GM12878 (cell line): Measurements from ENCODE around the gene DIS3L. TPM values are rescaled to one million over a fixed set of nuclear protein-coding genes. Genes with fewer than 3 reads are reported as not detected.

Experiments
- ATAC-seq: fragments of 200-7000 bp; cut with Tn5 transposase; 3 replicates; pipeline ENCODE4 v1.9.1; 2020; ENCODE audit warnings: mild to moderate bottlenecking, moderate library complexity
- BruUV-seq: library from RNA; stranded (reverse); fragments of 400-500 nt; replicated peaks from 2 replicates; lab custom pipeline; 2021; lab: Mats Ljungman, UMichigan
- CTCF ChIA-PET: fragments of 300-600 bp; sonication (Branson Sonifier 250); formaldehyde crosslinking; extraction: SDS; loops from one replicate; lab custom pipeline; 2021; ENCODE audit warnings: inconsistent platforms; lab: Yijun Ruan, JAX
- POLR2A ChIA-PET: fragments of 350-600 bp; formaldehyde crosslinking; extraction: SDS; loops from one replicate; lab custom pipeline; 2021; ENCODE audit warnings: inconsistent platforms; lab: Charles Lee
- RAD21 ChIA-PET: fragments of 300-600 bp; sonication (Branson Sonifier 250); formaldehyde crosslinking; loops from one replicate; lab custom pipeline; 2023; ENCODE audit warnings: antibody characterized with exemption; ENCODE audit not compliant: unreplicated experiment; lab: Charles Lee
- SMC1A ChIA-PET: fragments of 300-600 bp; sonication (Branson Sonifier 250); formaldehyde crosslinking; loops from one replicate; lab custom pipeline; 2023; ENCODE audit not compliant: unreplicated experiment, uncharacterized antibody; lab: Charles Lee
- DNase-seq: peaks from one replicate; pipeline ENCODE4 v3.0.0-alpha.2; 2011; ENCODE audit warnings: low read depth, low spot score
- FAIRE-seq: peaks from 3 replicates; lab custom pipeline; 2011; peaks lifted over from hg19 to GRCh38; lab: Jason Lieb, UNC
- H2AFZ ChIP-seq: 2 replicates; pipeline ENCODE4 v1.6.0; 2011; ENCODE audit warnings: low read depth, low read length, control low read depth; ENCODE audit not compliant: control insufficient read depth
- H3K27ac ChIP-seq: 2 replicates; pipeline ENCODE4 v1.5.1; 2011; ENCODE audit warnings: control low read depth; ENCODE audit not compliant: control insufficient read depth, insufficient read depth
- H3K27me3 ChIP-seq, 2 experiments: replicated peaks in 1 of 2; 2 replicates each; pipeline versions ENCODE4 v1.6.0 to v1.6.1; 2011; ENCODE audit warnings: low read length in 1 of 2; ENCODE audit not compliant: control insufficient read depth in 2 of 2, insufficient read depth in 2 of 2
- H3K36me3 ChIP-seq, 2 experiments: 2 replicates each; pipeline ENCODE4 v1.5.1; 2011; ENCODE audit warnings: low read length in 1 of 2; ENCODE audit not compliant: control insufficient read depth in 2 of 2, insufficient read depth in 2 of 2
- H3K4me1 ChIP-seq: 2 replicates; pipeline ENCODE4 v1.6.1; 2011; ENCODE audit warnings: mild to moderate bottlenecking, low read length, moderate library complexity, mixed read lengths; ENCODE audit not compliant: control insufficient read depth, insufficient read depth
- H3K4me2 ChIP-seq: 2 replicates; pipeline ENCODE4 v1.6.0; 2011; ENCODE audit warnings: control low read depth; ENCODE audit not compliant: control insufficient read depth, insufficient read depth
- H3K4me3 ChIP-seq: fragments of 200-600 bp; sonication (generic); 2 replicates; pipeline ENCODE4 v1.5.1; 2016
- H3K79me2 ChIP-seq: 2 replicates; pipeline ENCODE4 v1.6.0; 2011; ENCODE audit warnings: low read length; ENCODE audit not compliant: control insufficient read depth, insufficient read depth
- H3K9ac ChIP-seq: 2 replicates; pipeline ENCODE4 v1.8.0; 2011; ENCODE audit warnings: low read length, control low read depth, mixed read lengths; ENCODE audit not compliant: control insufficient read depth, insufficient read depth
- H3K9me3 ChIP-seq: replicated peaks from 3 replicates; pipeline ENCODE4 v1.5.1; 2011; ENCODE audit warnings: mild to moderate bottlenecking, low read length; ENCODE audit not compliant: control insufficient read depth, insufficient read depth
- H4K20me1 ChIP-seq: 2 replicates; pipeline ENCODE4 v1.6.0; 2011; ENCODE audit not compliant: control insufficient read depth, insufficient read depth
- BCL3 ChIP-seq: IDR thresholded peaks from 2 replicates; pipeline ENCODE4 v1.6.1; 2011; ENCODE audit warnings: borderline replicate concordance, low read depth, mild to moderate bottlenecking, moderate library complexity, low read length; ENCODE audit not compliant: insufficient read depth, poor library complexity, severe bottlenecking
- EED ChIP-seq: sonication (generic); IDR thresholded peaks from 2 replicates; pipeline ENCODE4 v1.6.1; 2016; ENCODE audit warnings: antibody characterized with exemption, low read depth
- GABPA ChIP-seq: IDR thresholded peaks from 2 replicates; pipeline ENCODE4 v1.6.1; 2014; ENCODE audit warnings: antibody characterized with exemption, low read depth, mild to moderate bottlenecking, inconsistent platforms
- HDAC2 ChIP-seq: fragments of 200-600 bp; sonication (generic); IDR thresholded peaks from 2 replicates; pipeline ENCODE4 v1.6.1; 2017
- HDAC6 ChIP-seq: fragments of 200-600 bp; sonication (generic); IDR thresholded peaks from one replicate; pipeline ENCODE4 v1.8.0; 2017; ENCODE audit warnings: antibody characterized with exemption; ENCODE audit not compliant: unreplicated experiment
- MLLT1 ChIP-seq: fragments of 450-650 bp; IDR thresholded peaks from 2 replicates; pipeline ENCODE4 v1.6.1; 2016; ENCODE audit warnings: mild to moderate bottlenecking
- NFIC ChIP-seq: IDR thresholded peaks from 2 replicates; pipeline ENCODE4 v1.6.1; 2012; ENCODE audit warnings: low read depth, mild to moderate bottlenecking, inconsistent platforms, low read length, moderate library complexity
- NFXL1 ChIP-seq: fragments of 450-650 bp; IDR thresholded peaks from 2 replicates; pipeline ENCODE4 v1.6.1; 2017; ENCODE audit warnings: antibody characterized with exemption, mild to moderate bottlenecking, borderline replicate concordance
- NR2C1 ChIP-seq: fragments of 450-650 bp; IDR thresholded peaks from 2 replicates; pipeline ENCODE4 v1.6.1; 2017; ENCODE audit warnings: antibody characterized with exemption, mild to moderate bottlenecking, moderate library complexity
- PBX3 ChIP-seq: IDR thresholded peaks from 2 replicates; pipeline ENCODE4 v1.6.1; 2011; ENCODE audit warnings: mild to moderate bottlenecking, low read depth, low read length, moderate library complexity; ENCODE audit not compliant: insufficient replicate concordance
- POLR2A ChIP-seq: IDR thresholded peaks from 2 replicates; pipeline ENCODE4 v1.6.1; 2011; ENCODE audit warnings: low read depth, mild to moderate bottlenecking, low read length
- POLR2AphosphoS2 ChIP-seq: IDR thresholded peaks from 2 replicates; pipeline ENCODE4 v1.6.1; 2011; ENCODE audit warnings: low read depth, mild to moderate bottlenecking, low read length, improper control_type of control experiment, moderate library complexity
- RELB ChIP-seq: fragments of 450-650 bp; IDR thresholded peaks from 2 replicates; pipeline ENCODE4 v1.6.1; 2017; ENCODE audit warnings: low read depth, mild to moderate bottlenecking, moderate library complexity
- SIX5 ChIP-seq: IDR thresholded peaks from 2 replicates; pipeline ENCODE4 v1.6.1; 2011; ENCODE audit warnings: mild to moderate bottlenecking, low read depth, low read length, moderate library complexity; ENCODE audit not compliant: severe bottlenecking
- SREBF1 ChIP-seq: IDR thresholded peaks from 2 replicates; pipeline ENCODE4 v1.6.1; 2012; ENCODE audit warnings: mild to moderate bottlenecking, low read length
- STAT3 ChIP-seq: IDR thresholded peaks from 2 replicates; pipeline ENCODE4 v1.6.1; 2011; ENCODE audit warnings: low read depth, low read length, improper control_type of control experiment
- TCF12 ChIP-seq: IDR thresholded peaks from 2 replicates; pipeline ENCODE4 v1.6.1; 2011; ENCODE audit warnings: low read depth, mild to moderate bottlenecking, low read length
- WGBS: methylation state at CpG from one replicate; pipeline ENCODE4 v1.1.6; 2016; ENCODE audit warnings: low lambda C conversion rate; ENCODE audit not compliant: insufficient replicate concordance, insufficient coverage; ENCODE audit errors: missing lambda C conversion rate; 5-methylcytosine and 5-hydroxymethylcytosine counted together
- in situ Hi-C: fragments of 300-500 bp; cut with MboI; formaldehyde crosslinking; loops from 9 replicates; pipeline ENCODE4 v1.14.3; 2018; ENCODE audit warnings: mixed read lengths
- intact Hi-C: fragments of 100-400 bp; cut with micrococcal nuclease; formaldehyde crosslinking; loops from one replicate; pipeline ENCODE4 v1.14.2; 2022; ENCODE audit not compliant: unreplicated experiment
- polyA plus RNA-seq, 11 experiments: library from polyadenylated mRNA; depleted of rRNA in 4 of 11; unstranded in 6 of 11; stranded (reverse) in 5 of 11; fragments of >200 nt; fragmentation: Nextera tagmentation in 4 of 11; fragmentation: Illumina TruSeq in 1 of 11; extraction: Ambion mirVana in 4 of 11; extraction: Trizol in 1 of 11; gene quantifications; 1 replicate in 1 of 11; 2 replicates in 10 of 11; pipeline versions ENCODE4 v1.2.1 to v1.2.3, GENCODE V29; 2011 to 2016; ENCODE audit warnings: inconsistent platforms in 2 of 11, missing spikeins in 2 of 11, low read depth in 1 of 11
- total RNA-seq, 4 experiments: library from RNA; depleted of rRNA in 3 of 4; stranded (reverse); fragments of >200 nt in 3 of 4; fragmentation: Illumina TruSeq in 1 of 4; extraction: Trizol in 1 of 4; gene quantifications; 2 replicates each; pipeline versions ENCODE4 v1.2.1 to v1.2.3, GENCODE V29; 2013 to 2021

The DIS3L gene
- total and polyA plus RNA-seq, 10 of the 15 experiments (the other 5 are each of a cell fraction or from before 2014, with no cell fraction given): 7.6 to 33.7 (median 25.5) TPM

GRCh38 chr15:66269326-66270090 is 23.9 kb upstream of the DIS3L start:
- Histone ChIP-seq H3K27me3 (no peaks in the 10 kb centered on the region), H3K36me3 (no peaks in the 10 kb centered on the region), H3K9me3 (no peaks in the 10 kb centered on the region), H3K4me3 (no peak overlapping the region), H3K79me2 (no peaks in the 10 kb centered on the region), H4K20me1 (no peaks in the 10 kb centered on the region), H2AFZ (no peak overlapping the region), H3K27ac (no peak overlapping the region), H3K9ac (no peak overlapping the region), H3K4me1 (no peaks in the 10 kb centered on the region), H3K4me2 (no peak overlapping the region)
- ChIA-PET SMC1A (interaction anchor here (0.8 kb wide), 1 partner anchor 57 kb away, joined by 3 read pairs; no protein-coding TSS in a partner anchor), CTCF (no interaction called here), POLR2A (no interaction called here), RAD21 (no interaction called here)
- no peak for ATAC-seq
- no TSS peak for BruUV-seq
- DNase-seq: no peak
- FAIRE-seq: no peak
- in situ Hi-C loops (no loop called here), intact Hi-C loops (no loop called here)
- 34% methylated on average over 13 of the region's 13 CpGs for WGBS
- TF ChIP-seq NFIC (no peak), HDAC2 (no peak), POLR2A (no peak), NFXL1 (no peak), TCF12 (no peak), POLR2AphosphoS2 (no peak), RELB (no peak), EED (no peak), MLLT1 (no peak), PBX3 (no peak), GABPA (no peak), SIX5 (no peak), BCL3 (no peak), HDAC6 (no peak), STAT3 (no peak), SREBF1 (no peak), NR2C1 (no peak)
